Measurements from ENCODE around the gene FREY1.
A peak's percentile ranks its signal among the peaks of the same experiment; 100 is the strongest.

FREY1 gene

GRCh38 chr11:45928535-45929215 lies 21.6 kb upstream of the FREY1 start:
- DNase-seq: no peak

- DNase-seq: no peak
Observed at GRCh38 chr11:45927684-45928413, 20.8 kb upstream of the FREY1 start.

GRCh38 chr11:45927332-45927683 lies 20.2 kb upstream of the FREY1 start:
- no peak for DNase-seq

- no peak for DNase-seq
Observed at GRCh38 chr11:45926536-45927331, 19.7 kb upstream of the FREY1 start.

- no peak for DNase-seq
Observed at GRCh38 chr11:45926001-45926401, 18.9 kb upstream of the FREY1 start.

GRCh38 chr11:45925550-45925949 lies 18.5 kb upstream of the FREY1 start:
- DNase-seq: no peak

- no peak for DNase-seq
Observed at GRCh38 chr11:45924927-45925326, 17.9 kb upstream of the FREY1 start.

GRCh38 chr11:45924036-45924915 lies 17.2 kb upstream of the FREY1 start:
- DNase-seq: no peak

GRCh38 chr11:45922425-45923082 lies 15.5 kb upstream of the FREY1 start, which contains the start of gene LARGE2:
Gene LARGE2, plus strand, starts transcription at chr11:45922656. Its CDS starts 227 bp downstream, at chr11:45922883.
- no peak for DNase-seq

GRCh38 chr11:45921561-45922424 lies 14.7 kb upstream of the FREY1 start:
- no peak for DNase-seq

GRCh38 chr11:45920531-45921477 lies 13.7 kb upstream of the FREY1 start:
- no peak for DNase-seq

- no peak for DNase-seq
Observed at GRCh38 chr11:45919806-45920530, 12.9 kb upstream of the FREY1 start.

- DNase-seq: no peak
Observed at GRCh38 chr11:45918962-45919675, 12.0 kb upstream of the FREY1 start.

GRCh38 chr11:45918331-45918941 lies 11.4 kb upstream of the FREY1 start:
- DNase-seq: peak; percentile 67

- DNase-seq: peak; percentile 99
Observed at GRCh38 chr11:45917623-45918330, 10.7 kb upstream of the FREY1 start, which contains the start of gene PEX16. Gene PEX16, minus strand, starts transcription at chr11:45917877. Its CDS starts 66 bp downstream, at chr11:45917811.

- DNase-seq: no peak
Observed at GRCh38 chr11:45917286-45917622, 10.2 kb upstream of the FREY1 start.

GRCh38 chr11:45915446-45915845 lies 8.4 kb upstream of the FREY1 start:
- DNase-seq: no peak

Data from fibroblast of skin of right biceps (primary cell).